GM19324 (cell line): ENCODE data around the gene ARMH3.

Experiments
- ATAC-seq: cut with Tn5 transposase; IDR thresholded peaks from one replicate; pipeline ENCODE4 v1.9.1; 2021; ENCODE audit warnings: mild to moderate bottlenecking, moderate library complexity; ENCODE audit not compliant: unreplicated experiment, low FRiP score

ARMH3 gene

DNA sequence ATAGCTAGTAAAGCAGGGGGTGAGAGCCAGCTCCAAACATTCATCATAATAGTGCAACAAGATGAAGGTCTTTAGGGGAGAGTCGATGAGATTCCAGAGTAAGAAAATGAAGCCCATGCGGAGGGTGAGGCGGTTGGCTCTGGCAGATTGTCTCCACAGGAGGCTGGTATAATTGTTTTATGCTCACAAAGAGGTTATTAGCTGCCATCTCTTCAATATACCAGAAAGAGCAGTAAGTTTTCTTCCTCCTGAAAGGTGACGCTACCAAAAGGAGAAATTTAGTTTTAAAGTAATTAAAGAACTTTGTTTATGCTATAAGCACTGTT lies 153.2 kb downstream of the ARMH3 start:
- no peak for ATAC-seq

DNA sequence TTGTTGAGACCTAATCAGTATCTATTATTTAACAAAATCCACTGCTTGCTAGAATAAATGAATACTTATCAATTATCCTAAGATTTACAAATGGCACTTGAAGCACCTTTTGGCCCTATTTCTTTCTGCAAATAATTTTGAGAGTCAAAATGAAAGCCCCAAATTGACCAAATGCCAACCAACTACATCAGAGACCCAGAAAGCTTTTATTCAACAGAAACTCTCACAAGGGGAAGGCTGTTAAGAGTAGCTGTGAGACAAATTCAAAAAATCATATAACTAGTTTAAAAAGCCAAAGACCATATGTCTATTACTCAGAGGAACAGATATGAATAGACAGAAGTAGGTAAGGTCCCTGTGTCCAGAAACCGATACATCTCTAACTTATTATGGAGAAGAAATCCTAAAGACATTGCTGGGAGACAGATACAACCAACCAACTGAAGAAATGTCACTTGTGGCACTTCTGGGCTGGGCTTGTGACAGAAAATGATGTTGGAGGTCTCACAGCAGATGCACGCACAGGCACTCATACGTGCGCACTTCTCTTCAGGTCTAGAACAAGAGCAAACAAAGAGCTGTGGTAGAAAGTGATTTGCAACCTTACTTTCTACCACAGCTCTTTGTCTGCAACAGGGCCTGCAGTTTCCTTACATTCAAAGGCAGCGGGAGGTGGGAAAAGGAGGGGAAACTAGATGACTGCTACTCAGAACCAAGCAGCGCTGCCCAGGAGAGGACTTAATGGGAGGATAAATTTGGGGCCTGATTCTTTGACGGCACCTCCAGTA lies 153.7 kb downstream of the ARMH3 start:
- ATAC-seq = no peak

DNA sequence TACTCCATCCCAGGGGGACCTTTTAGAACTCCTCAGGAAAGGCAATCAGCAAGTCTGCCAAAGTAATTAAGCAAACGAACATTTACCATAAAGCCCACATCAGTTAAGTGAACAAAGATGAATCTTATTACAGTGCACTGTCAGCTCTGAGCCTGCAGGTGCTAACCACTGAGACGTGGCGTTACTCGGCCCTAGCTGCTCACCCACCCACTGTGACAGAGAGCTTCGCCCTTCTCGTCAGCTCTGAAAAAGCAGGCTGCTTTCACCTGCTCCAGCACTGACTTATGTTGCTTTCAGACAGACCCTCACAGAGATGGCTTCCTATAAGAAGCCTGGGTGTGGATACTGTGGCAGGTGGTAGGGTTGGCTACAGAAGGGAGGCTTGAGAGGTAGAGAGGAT lies 154.6 kb downstream of the ARMH3 start:
- ATAC-seq = peak; percentile 63

DNA sequence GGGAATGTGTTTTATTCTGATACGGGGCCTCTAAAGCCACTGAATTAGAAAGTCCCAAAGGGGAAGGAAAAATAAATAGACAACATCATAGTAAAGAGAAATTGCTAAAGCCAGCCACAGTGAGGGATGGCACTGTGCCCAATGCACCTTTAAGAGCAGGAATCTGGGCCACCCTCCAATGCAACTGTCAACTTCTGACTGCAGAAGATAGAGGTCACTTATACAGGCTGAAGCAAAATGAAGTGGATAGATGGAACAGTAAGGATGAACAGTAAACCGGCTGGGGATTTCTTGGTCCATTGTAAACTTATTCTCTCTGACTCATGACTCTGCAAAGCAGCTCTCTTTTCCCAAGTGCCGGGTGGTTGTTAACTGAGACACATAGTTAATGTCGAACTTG lies 158.3 kb downstream of the ARMH3 start:
- no peak for ATAC-seq

DNA sequence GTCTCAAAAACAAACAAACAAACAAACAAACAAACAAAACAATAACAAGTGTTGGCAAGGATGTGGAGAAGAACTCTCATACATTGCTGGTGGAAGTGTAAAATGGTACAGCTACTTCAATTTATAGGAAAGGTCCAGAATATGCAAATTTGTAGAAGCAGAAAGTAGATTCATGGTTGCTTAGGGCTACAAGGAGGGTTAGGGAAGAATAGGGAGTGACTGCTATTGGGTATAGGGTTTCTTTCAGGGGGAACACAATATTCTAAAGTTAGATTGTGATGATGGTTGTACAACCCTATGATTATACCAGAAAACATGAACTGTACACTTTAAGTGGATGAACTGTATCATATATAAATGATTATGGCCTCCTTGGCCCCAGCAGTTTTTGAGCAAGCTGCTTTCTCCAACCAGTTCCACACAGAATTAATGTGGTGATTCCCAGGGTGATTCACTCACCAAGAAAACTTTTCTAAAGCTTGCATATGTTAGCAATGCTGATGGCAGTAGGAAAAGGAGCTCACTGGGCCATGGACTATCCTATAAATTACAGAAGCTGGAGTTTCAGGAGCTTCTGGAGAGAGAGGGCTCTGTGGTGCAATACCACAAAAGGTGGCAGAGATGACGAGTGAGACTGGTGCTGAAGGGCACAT lies 159.6 kb downstream of the ARMH3 start:
- no peak for ATAC-seq

DNA sequence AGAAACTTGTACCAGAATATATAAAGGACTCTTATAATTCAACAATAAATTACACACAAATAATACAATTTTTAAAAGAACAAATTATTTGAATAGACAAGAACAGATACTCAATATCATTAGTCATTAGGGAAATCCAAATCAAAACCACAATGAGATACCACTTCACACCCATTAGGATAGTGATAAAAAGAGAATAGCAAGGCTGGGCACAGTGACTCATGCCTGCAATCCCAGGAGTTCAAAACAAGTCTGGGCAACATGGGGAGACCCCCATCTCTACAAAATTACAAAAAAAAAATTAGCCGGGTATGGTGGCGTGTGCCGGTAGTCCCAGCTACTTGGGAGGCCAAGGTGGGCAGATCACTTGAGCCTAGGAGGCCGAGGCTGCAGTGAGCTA lies 160.2 kb downstream of the ARMH3 start:
- no peak for ATAC-seq

DNA sequence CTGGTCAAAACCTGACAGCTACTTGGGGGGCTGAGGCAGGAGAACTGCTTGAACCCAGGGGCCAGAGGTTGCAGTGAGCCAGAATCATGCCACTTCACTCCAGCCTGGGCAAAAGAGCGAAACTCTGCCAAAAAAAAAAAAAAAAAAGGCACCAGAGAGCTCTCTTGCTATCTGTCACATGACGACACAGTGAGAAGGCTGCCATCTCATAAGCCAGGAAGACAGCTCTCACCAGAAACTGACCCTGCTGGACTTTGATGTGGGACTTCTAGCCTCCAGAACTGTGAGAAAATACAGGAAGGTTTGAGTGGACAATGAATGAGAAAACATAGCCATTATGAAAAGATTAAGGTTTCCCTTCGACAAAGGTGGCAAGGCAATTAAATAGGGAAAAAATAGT lies 161.2 kb downstream of the ARMH3 start:
- ATAC-seq = no peak

DNA sequence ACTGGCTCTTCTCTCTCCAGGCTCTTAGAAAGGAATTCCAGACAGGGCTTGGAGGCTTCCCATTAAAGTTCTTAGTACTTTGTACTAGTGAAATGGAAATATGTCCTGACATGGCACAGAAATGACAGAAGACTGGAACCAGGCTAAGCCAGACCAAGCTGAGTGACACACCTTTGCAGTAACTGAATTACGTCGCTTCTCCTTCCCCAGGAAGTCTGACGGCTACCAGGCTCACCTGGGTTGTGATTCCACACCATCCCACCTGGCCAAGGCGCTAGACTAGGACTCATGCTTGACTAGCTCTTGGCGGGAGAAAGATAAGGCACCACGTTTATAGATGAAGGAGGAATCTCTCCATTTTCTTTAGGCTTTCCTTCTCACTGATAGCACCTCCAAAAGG lies 161.7 kb downstream of the ARMH3 start:
- ATAC-seq = no peak

DNA sequence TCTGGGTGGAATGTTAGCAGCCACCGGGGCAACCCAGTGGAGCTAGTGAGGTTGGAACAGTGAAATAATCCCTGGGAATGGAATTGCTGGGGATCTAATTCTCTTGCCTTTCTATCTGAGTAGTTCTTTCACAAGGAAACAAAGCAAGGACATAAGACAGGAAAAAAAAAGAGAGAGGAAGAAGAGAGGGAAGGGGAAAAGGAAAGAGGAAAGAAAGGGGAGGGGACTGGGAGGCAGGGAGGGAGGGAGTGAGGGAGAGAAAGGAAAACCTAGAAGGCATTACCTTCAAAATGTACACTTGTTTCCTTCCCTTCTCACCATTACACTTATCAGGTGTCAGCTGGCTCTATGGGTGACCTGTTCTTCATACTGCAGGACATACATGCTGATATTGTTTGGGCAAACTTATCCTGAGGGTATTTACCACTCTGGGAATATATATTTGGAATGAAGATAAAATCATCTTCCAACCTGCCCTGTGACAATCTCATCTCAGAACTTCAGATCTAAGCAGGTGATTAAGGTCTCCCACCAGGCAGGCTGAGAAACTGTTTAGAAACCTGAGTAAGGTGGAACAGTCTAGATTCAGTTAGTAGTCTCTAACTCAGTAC lies 162.4 kb downstream of the ARMH3 start:
- ATAC-seq = no peak

DNA sequence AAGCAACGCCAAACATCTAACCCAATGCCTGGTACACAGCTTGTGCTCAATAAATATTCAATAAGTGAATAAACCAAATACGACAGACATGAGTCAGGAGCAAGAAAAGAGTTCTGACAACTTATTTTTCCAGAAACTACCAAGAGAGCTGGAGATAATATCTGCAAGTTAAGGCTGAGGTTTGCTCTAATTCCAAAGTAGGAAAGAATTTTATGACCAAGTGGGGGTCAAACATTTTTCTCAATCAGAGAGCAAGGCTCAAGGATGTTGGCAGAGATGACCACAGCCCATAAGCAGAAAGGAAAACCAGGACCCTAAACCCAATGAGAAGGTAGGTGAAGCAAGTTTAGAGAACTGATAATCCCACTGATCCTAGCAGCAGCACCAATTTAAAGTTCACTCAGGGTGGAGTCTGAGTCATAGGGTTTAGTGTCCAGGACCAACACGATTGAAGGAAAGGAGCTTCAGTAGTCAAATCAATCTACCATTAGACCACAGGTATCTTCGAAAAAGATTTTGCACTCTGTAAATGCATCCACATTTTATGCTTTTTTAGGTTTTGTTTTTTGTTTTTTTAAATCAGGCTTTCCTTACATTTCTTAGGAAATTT lies 163.1 kb downstream of the ARMH3 start:
- no peak for ATAC-seq

DNA sequence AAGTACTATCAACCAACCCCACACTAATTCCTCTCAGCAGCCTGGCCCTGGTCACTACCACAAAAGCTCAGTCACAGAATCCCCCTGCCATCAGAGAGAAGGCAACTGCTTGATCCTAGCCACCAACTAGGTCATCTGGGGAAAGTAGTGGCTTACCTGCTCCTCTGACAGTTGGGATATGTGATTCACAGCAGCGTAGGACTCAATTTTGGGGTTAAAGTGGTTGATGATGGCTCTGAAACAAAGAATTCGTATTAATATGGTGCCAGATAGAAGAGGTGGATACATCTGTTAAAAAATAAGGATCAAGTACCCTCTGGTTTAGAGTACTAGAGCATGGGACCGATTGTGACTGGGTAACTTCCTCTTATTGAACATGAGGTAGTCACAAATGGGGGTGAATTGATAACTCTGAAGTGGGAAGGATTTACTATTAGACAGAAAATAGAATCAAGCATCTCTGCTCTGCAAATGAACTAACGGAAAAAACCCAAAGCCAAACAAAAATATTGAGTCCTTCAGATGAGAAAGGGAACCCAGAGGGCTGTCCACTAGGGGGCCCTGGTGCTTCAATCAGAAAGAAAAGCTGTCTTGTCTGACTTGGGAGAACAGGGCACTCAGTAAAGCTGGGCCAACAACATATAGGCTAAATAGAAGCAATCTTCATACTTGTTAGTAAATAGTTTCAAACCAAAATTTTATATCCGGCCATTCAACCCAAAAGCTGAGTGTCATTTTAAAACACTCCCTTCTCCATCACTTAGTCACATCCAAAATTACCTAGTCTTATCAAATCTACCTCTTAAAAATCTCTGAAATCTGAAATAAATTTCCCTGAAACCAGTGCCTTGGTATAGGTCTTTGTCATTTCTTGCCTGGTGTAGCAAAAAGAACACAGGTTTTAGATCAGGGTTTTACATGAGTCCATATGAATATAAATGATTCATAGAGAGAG lies 166.4 kb downstream of the ARMH3 start:
- no peak for ATAC-seq

DNA sequence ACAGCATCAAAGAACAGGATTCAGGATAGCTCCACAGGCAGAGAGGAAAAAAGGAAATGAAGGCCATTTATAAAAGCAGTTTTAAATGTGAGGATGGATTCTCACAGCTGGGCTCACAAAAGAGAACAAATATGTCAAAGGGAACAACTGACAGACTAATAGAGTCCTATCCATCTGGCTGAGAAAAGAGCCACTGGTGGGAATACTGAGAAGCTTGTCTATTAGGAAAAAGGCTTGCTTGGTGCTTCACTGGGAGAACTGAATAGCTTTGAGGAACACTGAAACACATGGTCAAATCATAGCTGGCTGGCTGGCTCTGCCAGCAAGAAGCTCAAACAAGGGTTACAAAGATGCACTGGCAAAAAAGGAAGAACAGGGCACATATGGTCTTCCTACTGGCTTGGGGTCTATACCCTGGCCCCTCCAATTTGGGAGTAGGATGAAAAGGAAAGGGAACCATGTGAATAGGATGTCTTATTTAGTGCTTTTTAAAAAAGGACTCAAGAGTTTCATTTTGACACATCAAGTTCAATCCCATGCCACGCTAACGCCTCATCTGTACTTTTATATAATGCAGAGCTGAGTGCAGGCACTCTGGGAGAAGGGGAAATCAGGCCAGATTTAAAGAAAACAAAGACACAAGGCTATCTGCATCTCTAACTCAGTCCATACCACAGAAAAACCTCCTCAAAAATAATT lies 167.6 kb downstream of the ARMH3 start:
- ATAC-seq = no peak

DNA sequence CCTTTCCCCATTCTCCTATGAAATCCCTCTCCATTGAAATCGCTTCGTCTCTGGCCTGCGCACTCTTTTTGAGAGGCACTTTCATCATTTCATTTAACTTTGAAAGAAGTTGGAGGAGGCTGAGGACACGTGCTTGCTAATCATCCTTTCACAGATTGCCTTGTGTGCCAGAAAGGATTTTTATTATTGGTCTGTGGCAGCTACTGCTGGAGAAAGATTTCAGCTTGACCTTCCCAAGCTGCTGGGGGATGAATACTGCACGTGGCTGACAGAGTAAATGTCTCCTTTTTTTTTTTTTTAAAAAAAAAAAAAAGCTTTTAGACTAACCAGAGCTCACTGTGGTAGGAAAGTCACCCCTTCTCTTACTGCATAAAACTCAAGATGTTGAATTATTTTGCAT lies 168.2 kb downstream of the ARMH3 start:
- ATAC-seq = no peak

DNA sequence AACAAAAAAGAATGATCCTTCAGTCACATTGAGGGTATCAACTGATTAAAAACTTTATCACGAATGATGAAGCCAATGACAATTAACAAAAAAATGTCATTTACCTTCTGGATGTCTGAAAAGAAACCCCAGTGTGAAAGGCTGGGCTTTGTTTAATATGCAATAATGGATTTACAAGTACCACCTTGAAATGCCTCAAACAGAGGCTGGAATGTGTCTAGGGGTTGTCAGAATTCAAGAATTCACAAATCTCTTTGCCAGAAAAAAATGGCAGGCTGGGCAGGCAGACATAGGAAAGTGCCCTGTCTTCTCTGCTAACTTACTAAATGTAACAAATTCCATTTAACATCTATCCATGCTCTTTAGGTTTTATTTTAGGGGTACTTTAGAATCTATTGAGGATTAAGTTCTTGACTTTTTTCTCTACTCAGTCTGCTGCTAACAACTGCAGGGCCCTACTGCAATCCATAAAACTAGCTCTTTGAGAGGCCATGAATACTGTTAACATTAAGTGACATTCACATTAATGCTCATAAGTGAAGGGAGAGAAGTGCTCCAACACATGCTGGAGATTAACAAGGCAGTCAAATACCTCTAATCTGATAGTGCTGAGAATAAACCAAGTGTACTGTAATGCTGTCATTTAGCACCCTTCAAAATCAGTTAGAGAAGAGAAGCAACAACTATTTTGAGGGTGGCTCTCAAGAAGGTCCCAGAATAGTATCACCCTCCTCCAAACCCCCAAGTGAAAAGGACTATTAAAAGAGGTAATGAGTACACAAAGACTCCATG lies 169.3 kb downstream of the ARMH3 start:
- ATAC-seq = no peak

DNA sequence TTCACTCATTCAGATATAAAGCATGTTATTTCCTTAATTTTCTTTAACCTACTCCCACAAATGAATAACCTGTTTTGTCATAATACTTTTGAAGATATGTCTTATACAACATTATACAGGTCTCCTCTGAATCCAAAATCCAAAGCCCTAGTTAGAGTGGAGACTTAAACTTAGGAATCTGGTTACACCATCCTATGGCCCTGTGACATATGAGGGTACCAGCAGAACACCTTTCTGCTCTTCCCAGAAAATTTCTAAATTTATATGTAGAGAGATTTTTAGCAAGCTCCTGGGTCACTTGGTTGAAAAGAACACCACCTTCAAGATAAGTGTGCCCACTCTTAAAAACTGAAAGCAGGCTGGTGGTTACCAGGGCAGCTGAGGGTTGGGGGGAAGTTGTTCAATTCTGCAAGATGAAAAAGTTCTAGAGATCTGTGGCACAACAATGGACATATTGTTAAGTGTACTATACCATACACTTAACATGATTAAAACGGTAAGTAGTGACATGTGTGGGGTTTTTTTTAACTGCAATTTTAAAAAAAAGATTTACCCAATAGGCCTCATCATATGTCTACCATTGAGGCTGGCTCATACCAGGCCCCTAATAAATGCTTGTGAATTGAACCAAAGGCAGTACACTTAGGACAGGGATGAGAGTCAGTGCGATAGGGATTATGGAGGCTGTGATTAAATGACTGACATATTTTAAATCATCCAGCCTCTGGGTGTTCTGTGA lies 174.8 kb downstream of the ARMH3 start:
- ATAC-seq = no peak

DNA sequence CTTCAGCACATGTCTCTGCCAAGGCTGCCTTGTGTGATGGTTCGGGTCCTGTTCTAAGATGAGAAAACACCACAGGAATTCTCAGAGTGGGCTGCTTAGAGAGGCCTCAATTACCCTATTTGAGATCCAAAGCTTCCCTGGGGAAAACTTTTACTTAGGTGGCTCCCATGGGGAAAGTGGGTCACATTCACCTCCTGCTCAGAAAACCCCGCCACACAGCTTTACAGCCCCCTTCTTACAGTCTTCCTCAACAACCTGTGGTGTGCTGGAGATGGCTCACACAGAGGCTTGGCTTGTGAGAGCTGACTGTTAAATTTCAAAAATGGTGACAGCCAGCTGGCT lies 175.8 kb downstream of the ARMH3 start:
- no peak for ATAC-seq

DNA sequence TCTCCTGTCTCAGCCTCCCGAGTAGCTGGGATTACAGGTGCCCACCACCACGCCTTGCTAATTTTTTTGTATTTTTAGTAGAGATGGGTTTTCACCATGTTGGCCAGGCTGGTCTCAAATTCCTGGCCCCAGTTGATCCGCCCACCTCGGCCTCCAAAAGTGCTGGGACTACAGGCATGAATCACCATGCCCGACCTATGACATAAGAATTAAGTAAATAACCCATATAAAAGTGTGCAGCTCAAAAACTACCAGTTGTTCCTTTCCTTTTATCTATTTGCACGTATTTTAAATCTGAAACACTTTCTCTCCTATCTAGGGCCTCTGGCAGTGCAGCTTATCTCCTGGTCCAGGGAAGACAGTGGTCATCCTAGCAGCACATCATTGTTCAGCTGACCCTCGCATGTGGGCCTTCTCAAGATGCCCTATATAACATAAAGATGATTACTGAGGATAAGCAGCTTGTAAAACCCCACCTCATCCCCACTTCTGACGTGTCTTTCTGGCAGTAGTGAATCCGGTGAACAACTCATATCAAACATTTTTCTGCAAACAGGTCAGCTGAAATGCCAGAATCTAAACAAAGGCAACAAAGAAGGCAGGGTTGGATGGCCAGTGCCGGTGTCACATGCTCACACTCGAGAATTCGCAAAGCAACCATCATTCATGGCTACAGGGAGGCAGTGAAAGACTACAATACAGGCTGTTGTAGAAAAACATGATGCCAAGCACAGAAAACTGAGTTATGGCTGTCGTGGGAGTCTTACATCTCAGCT lies 176.3 kb downstream of the ARMH3 start:
- no peak for ATAC-seq

DNA sequence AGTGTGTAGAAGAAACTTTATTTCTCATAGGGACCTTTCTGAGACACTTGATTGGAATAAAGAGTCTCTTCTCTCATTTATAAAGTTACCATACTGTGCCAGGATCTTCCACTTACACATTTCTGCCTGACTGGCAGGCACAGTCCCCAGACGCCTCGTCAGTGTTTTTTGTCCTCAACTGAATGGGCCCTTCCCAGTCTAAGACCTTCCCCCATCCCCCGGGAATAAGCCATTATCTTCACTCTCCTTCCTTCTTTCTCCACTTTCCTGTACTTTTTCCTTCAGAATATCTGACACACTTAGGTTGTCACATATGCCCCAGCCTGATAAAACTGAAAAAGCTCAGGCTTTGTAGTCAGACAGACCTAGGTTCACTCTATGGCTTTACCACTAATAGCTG lies 177.1 kb downstream of the ARMH3 start:
- ATAC-seq = no peak
